K562 (cell line): ENCODE results near the gene ZFPM1. TPM values are rescaled to one million over a fixed set of nuclear protein-coding genes. Genes with fewer than 3 reads are reported as not detected.

Source experiments
- ATAC-seq: fragments of 200-7000 bp; cut with Tn5 transposase; 3 replicates; pipeline ENCODE4 v1.9.1; 2020; ENCODE audit warnings: moderate library complexity
- BruUV-seq: library from RNA; stranded (reverse); fragments of 400-500 nt; replicated peaks from 2 replicates; lab custom pipeline; 2021; lab: Mats Ljungman, UMichigan
- CTCF ChIA-PET: fragments of 300-600 bp; formaldehyde crosslinking; extraction: SDS; loops from one replicate; lab custom pipeline; 2021; ENCODE audit warnings: low intra/inter-chr PET ratio; lab: Yijun Ruan, JAX
- POLR2A ChIA-PET: fragments of 300-600, 350-650 bp; sonication (Branson Sonifier 250); formaldehyde crosslinking; extraction: SDS; loops from one replicate; lab custom pipeline; 2021; ENCODE audit warnings: antibody characterized with exemption, inconsistent platforms; lab: Yijun Ruan, JAX
- DNase-seq, 4 experiments: peaks; one replicate each; pipeline versions ENCODE4 v3.0.0 to v3.0.0-alpha.2; 2011 to 2018; ENCODE audit warnings: low spot score in 3 of 4, mixed read lengths in 3 of 4; ENCODE audit errors: extremely low read depth in 1 of 4
- FAIRE-seq: peaks from 2 replicates; lab custom pipeline; 2011; peaks lifted over from hg19 to GRCh38; lab: Jason Lieb, UNC
- H2AFZ ChIP-seq: 2 replicates; pipeline ENCODE4 v1.6.0; 2011; ENCODE audit warnings: low read depth, low read length, control low read depth, inconsistent platforms
- H3K27ac ChIP-seq: fragments of 200-600 bp; 3 replicates; pipeline ENCODE4 v1.8.0; 2011; ENCODE audit warnings: low read depth, mild to moderate bottlenecking, control low read depth, inconsistent platforms, low read length, moderate library complexity, mixed read lengths; ENCODE audit errors: extremely low read depth
- H3K27me3 ChIP-seq, 2 experiments: fragments of 300-600 bp in 1 of 2; 2 replicates in 1 of 2; 3 replicates in 1 of 2; pipeline versions ENCODE4 v1.6.0 to v1.8.0; 2011; ENCODE audit warnings: inconsistent platforms in 2 of 2, low read length in 2 of 2, mild to moderate bottlenecking in 1 of 2, mixed read lengths in 1 of 2, moderate library complexity in 1 of 2; ENCODE audit not compliant: control insufficient read depth in 2 of 2, insufficient read depth in 2 of 2
- H3K36me3 ChIP-seq: fragments of 300-600 bp; 3 replicates; pipeline ENCODE4 v1.8.0; 2011; ENCODE audit warnings: mild to moderate bottlenecking, low read length, inconsistent platforms; ENCODE audit not compliant: control insufficient read depth, insufficient read depth
- H3K4me1 ChIP-seq, 2 experiments: fragments of 200-600 bp in 1 of 2; replicated peaks in 1 of 2; 2 replicates in 1 of 2; 3 replicates in 1 of 2; pipeline versions ENCODE4 v1.5.1 to v1.8.0; 2011; ENCODE audit warnings: inconsistent platforms in 2 of 2, low read length in 2 of 2, mild to moderate bottlenecking in 1 of 2, mixed read lengths in 1 of 2, moderate library complexity in 1 of 2; ENCODE audit not compliant: control insufficient read depth in 2 of 2, insufficient read depth in 2 of 2
- H3K4me2 ChIP-seq: 2 replicates; pipeline ENCODE4 v1.6.1; 2011; ENCODE audit warnings: low read length, control low read depth, inconsistent platforms, mixed read lengths; ENCODE audit not compliant: insufficient read depth
- H3K4me3 ChIP-seq: fragments of 200-600 bp; sonication (generic), shearing (Covaris generic); 2 replicates; pipeline ENCODE4 v1.5.1; 2016; ENCODE audit warnings: control low read depth, inconsistent platforms
- H3K79me2 ChIP-seq: fragments of 200-600 bp; 3 replicates; pipeline ENCODE4 v1.8.0; 2011; ENCODE audit warnings: low read length, inconsistent platforms; ENCODE audit not compliant: control insufficient read depth, insufficient read depth
- H3K9ac ChIP-seq, 2 experiments: 2 replicates each; pipeline versions ENCODE4 v1.6.0 to v1.6.1; 2011; ENCODE audit warnings: low read depth in 2 of 2, low read length in 2 of 2, control low read depth in 1 of 2, inconsistent platforms in 1 of 2, mild to moderate bottlenecking in 1 of 2, mixed read lengths in 1 of 2; ENCODE audit not compliant: insufficient read depth in 1 of 2
- H3K9me1 ChIP-seq: one replicate; pipeline ENCODE4 v1.6.0; 2011; ENCODE audit warnings: inconsistent platforms, mild to moderate bottlenecking, low read length, moderate library complexity; ENCODE audit not compliant: control insufficient read depth, insufficient read depth
- H3K9me3 ChIP-seq: replicated peaks from 2 replicates; pipeline ENCODE4 v1.5.1; 2011; ENCODE audit warnings: low read depth, low read length, inconsistent platforms; ENCODE audit not compliant: control insufficient read depth, insufficient read depth
- H4K20me1 ChIP-seq: replicated peaks from 2 replicates; pipeline ENCODE4 v1.6.1; 2011; ENCODE audit warnings: low read length, inconsistent platforms, mixed read lengths; ENCODE audit not compliant: control insufficient read depth, insufficient read depth
- ETS1 ChIP-seq: conservative IDR thresholded peaks from 2 replicates; pipeline ENCODE4 v1.6.1; 2011; ENCODE audit warnings: low read depth, mild to moderate bottlenecking, low read length; ENCODE audit not compliant: control insufficient read depth
- POLR2G ChIP-seq: fragments of 200-400 bp; formaldehyde crosslinking; IDR thresholded peaks from 2 replicates; pipeline ENCODE4 v1.6.1; 2017; ENCODE audit warnings: low read depth, mild to moderate bottlenecking, antibody characterized with exemption, low read length, moderate library complexity
- SUPT5H ChIP-seq: fragments of 450-650 bp; IDR thresholded peaks from 2 replicates; pipeline ENCODE4 v1.6.1; 2016
- ZNF282 ChIP-seq: sonication (generic); formaldehyde crosslinking; IDR thresholded peaks from 2 replicates; pipeline ENCODE4 v1.8.1; 2023; ENCODE audit warnings: missing genetic modification reagents
- whole genome bisulfite sequencing: fragments of 100-300 bp; shearing (Covaris generic); methylation state at CpG from one replicate; pipeline ENCODE4 v1.1.6; 2016; ENCODE audit warnings: low coverage, mixed read lengths; ENCODE audit not compliant: insufficient coverage; ENCODE audit errors: missing lambda C conversion rate; 5-methylcytosine and 5-hydroxymethylcytosine counted together
- in situ Hi-C: fragments of 300-500 bp; cut with MboI; formaldehyde crosslinking; loops from 4 replicates; pipeline ENCODE4 v1.15.0; 2018; ENCODE audit warnings: inconsistent platforms, mixed read lengths
- intact Hi-C: fragments of 100-400 bp; cut with micrococcal nuclease; formaldehyde crosslinking; loops from 2 replicates; pipeline ENCODE4 v1.14.2; 2022
- polyA plus RNA-seq, 8 experiments: library from polyadenylated mRNA; depleted of rRNA in 4 of 8; stranded (reverse) in 5 of 8; unstranded in 3 of 8; fragments of >200 nt; fragmentation: Nextera tagmentation in 2 of 8; fragmentation: Illumina TruSeq in 1 of 8; extraction: Ambion mirVana in 2 of 8; extraction: Trizol in 1 of 8; gene quantifications; 2 replicates each; pipeline versions ENCODE4 v1.2.1 to v1.2.3, GENCODE V29; 2011 to 2014; ENCODE audit warnings: inconsistent platforms in 1 of 8, missing spikeins in 1 of 8
- total RNA-seq, 7 experiments: library from RNA; depleted of rRNA in 6 of 7; stranded (reverse); fragments of >200 nt in 6 of 7; fragmentation: Illumina TruSeq in 2 of 7; extraction: Trizol in 2 of 7; gene quantifications; 2 replicates each; pipeline versions ENCODE4 v1.2.1 to v1.2.3, GENCODE V29; 2011 to 2021; ENCODE audit warnings: low replicate concordance in 1 of 7

ZFPM1 gene
- total and polyA plus RNA-seq, 9 of the 15 experiments (the other 6 are each of a cell fraction or from before 2014, with no cell fraction given) = 0.03 to 35.9 (median 1.4) TPM

- Histone ChIP-seq H4K20me1 (peaks cover 4% of the 10 kb centered on the region), H3K79me2 (peaks cover 62% of the 10 kb centered on the region), H3K27me3 (no peaks in the 10 kb centered on the region), H3K4me1 (peaks cover 89 to 99% of the 10 kb centered on the region in 2 experiments), H3K9ac (peak overlapping the region; percentile 56 to 88; a peak in 2 of 4 replicates), H3K9me1 (no peaks in the 10 kb centered on the region), H3K4me2 (peak overlapping the region; percentile 29; the same call in 1 of the 2 replicates), H3K36me3 (peaks cover 49% of the 10 kb centered on the region), H3K27ac (peak overlapping the region; percentile 22; the same call in 2 of the 3 replicates), H3K9me3 (no peaks in the 10 kb centered on the region)
- BruUV-seq = no TSS peak
- DNase-seq = no peak
- intact Hi-C loops (no loop called here), in situ Hi-C loops (no loop called here)
- POLR2A ChIA-PET = interaction anchor here (0.6 to 2.5 kb wide), 5 partner anchors 14 to 931 kb away, joined by 3 to 8 read pairs (median 4); no protein-coding TSS in a partner anchor
- no peak for ATAC-seq
- 80% methylated on average over 12 of the region's 15 CpGs for WGBS
- TF ChIP-seq SUPT5H (0 out of 2 replicates have a peak, but pooled peaks have one; percentile 10), ETS1 (no peak), ZNF282 (CRISPR knock-in tag) (peak; percentile 44; the same call in 1 of the 2 replicates), POLR2G (peak; percentile 60)
- TF ChIP-seq, all 486 proteins: peak for 3
- Histone ChIP-seq H3K4me3 (no peak overlapping the region), H2AFZ (no peak overlapping the region)
- no peak for FAIRE-seq
- CTCF ChIA-PET = no interaction called here
Measured at GRCh38 chr16:88495268-88495772, 42.2 kb downstream of the ZFPM1 start.
